ENCODE results near the gene COL21A1. TPM values are rescaled to one million over a fixed set of nuclear protein-coding genes. Genes with fewer than 3 reads are reported as not detected.

Gene COL21A1
- total and polyA plus RNA-seq, 4 donors = 1.6 to 105 (median 6.3) TPM

DNA sequence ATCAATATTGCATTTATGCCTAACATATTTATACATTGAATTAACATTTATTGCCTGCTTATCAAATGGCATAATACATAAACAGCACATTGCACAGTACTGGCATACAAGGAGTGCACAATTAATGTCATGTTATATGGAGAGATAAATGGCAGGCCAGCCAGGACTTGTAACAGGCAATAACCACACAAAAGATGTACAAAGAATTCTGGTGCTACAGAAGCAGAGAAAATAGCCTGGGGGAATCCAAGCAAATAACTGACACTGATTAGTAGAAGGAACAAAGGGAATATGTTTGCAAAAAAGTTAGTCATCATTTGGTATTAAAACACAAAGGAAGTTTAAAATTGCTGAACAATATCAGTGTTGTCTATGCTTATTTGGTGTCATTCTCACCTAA is 27.3 kb downstream of the COL21A1 start:
- H3K9ac ChIP-seq (ENCODE audit: insufficient read depth in 1 of 2, low read length in 2 of 2) = no peak overlapping the region
- H3K4me1 ChIP-seq (ENCODE audit: control insufficient read depth in 5 of 5, insufficient read depth in 5 of 5, low read length in 5 of 5) = no peaks in the 10 kb centered on the region
- H3K27ac ChIP-seq (ENCODE audit: low read depth in 1 of 2, low read length in 1 of 2) = no peak overlapping the region
- no peaks in the 10 kb centered on the region for H3K9me3 ChIP-seq (ENCODE audit: control insufficient read depth in 4 of 4, insufficient read depth in 3 of 4, low read length in 3 of 4)
- no peaks in the 10 kb centered on the region for H3K36me3 ChIP-seq (ENCODE audit: control insufficient read depth in 4 of 4, insufficient read depth in 4 of 4, low read length in 4 of 4)
- no peak overlapping the region for H3K4me3 ChIP-seq
- no peaks in the 10 kb centered on the region for H3K27me3 ChIP-seq (ENCODE audit: control insufficient read depth in 3 of 3, insufficient read depth in 3 of 3, low read length in 2 of 3)
- DNase-seq (no peak), ATAC-seq (ENCODE audit: insufficient read depth, low FRiP score) (no peak)
- TF ChIP-seq CTCF (IDR thresholded peaks at IDR 0.05; ENCODE audit: control extremely low read depth, extremely low read depth) = no peak

DNA sequence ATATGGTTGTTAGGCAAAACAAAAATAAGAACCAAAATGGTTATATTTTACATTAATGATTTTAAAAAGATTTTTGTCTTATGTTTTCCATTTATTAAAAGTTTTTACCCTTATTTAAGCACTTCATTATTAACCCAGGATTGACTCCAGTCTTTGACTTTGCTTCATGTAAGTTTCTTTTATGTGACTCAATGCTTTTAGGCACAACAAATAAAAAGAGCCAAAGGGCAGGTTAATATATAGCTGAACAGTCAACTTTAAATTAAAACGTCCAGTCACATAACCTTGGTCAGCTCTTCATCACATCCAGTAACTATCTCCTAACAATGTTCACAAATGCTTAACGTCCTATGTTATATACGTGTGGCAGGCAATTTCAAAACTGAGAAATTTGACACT is 32.7 kb downstream of the COL21A1 start:
- Histone ChIP-seq H3K4me1 (ENCODE audit: control insufficient read depth in 5 of 5, insufficient read depth in 5 of 5, low read length in 5 of 5) (no peaks in the 10 kb centered on the region), H3K27me3 (ENCODE audit: control insufficient read depth in 3 of 3, insufficient read depth in 3 of 3, low read length in 2 of 3) (no peaks in the 10 kb centered on the region), H3K27ac (ENCODE audit: low read depth in 1 of 2, low read length in 1 of 2) (no peak overlapping the region), H3K36me3 (ENCODE audit: control insufficient read depth in 4 of 4, insufficient read depth in 4 of 4, low read length in 4 of 4) (no peaks in the 10 kb centered on the region), H3K9me3 (ENCODE audit: control insufficient read depth in 4 of 4, insufficient read depth in 3 of 4, low read length in 3 of 4) (no peaks in the 10 kb centered on the region), H3K9ac (ENCODE audit: insufficient read depth in 1 of 2, low read length in 2 of 2) (no peak overlapping the region), H3K4me3 (no peak overlapping the region)
- TF ChIP-seq CTCF (IDR thresholded peaks at IDR 0.05; ENCODE audit: control extremely low read depth, extremely low read depth) = no peak
- no peak for DNase-seq
- 79 to 80% methylated on average over 3 of the region's 3 CpGs for WGBS, 2 donors
- ATAC-seq (ENCODE audit: insufficient read depth, low FRiP score) = no peak

DNA sequence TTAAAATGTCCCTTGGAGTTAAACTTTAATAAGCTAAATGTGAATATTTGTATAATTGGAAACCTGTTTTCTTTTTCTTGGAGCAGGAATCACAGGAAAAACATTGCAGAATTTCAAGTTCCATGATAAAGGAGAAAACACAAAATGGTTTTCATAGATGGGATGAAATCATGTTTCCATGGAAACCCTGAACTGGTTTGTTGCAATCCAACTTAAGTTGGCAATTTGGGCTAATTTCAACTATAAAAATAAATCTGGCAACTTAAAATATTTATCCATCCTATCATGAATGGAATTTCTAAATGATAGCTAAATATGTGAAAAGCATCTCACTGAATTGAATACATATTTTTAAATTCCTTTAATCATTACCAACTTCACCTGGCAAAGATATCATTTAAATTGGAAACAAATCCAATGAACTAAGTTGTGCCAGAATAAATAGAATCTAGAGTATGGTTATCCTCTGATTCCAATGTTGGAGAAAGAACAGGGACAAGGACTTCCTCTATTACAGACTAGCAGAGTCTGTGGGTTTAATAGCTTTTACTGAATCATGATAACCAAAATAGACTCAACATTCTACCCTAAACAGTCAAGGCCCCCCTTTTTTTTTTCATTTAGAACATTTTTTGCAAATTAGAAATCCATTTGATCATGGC is 33.2 kb downstream of the COL21A1 start:
- Histone ChIP-seq H3K4me3 (no peak overlapping the region), H3K36me3 (ENCODE audit: control insufficient read depth in 4 of 4, insufficient read depth in 4 of 4, low read length in 4 of 4) (no peaks in the 10 kb centered on the region), H3K9me3 (ENCODE audit: control insufficient read depth in 4 of 4, insufficient read depth in 3 of 4, low read length in 3 of 4) (no peaks in the 10 kb centered on the region), H3K4me1 (ENCODE audit: control insufficient read depth in 5 of 5, insufficient read depth in 5 of 5, low read length in 5 of 5) (no peaks in the 10 kb centered on the region), H3K27ac (ENCODE audit: low read depth in 1 of 2, low read length in 1 of 2) (no peak overlapping the region), H3K27me3 (ENCODE audit: control insufficient read depth in 3 of 3, insufficient read depth in 3 of 3, low read length in 2 of 3) (no peaks in the 10 kb centered on the region), H3K9ac (ENCODE audit: insufficient read depth in 1 of 2, low read length in 2 of 2) (no peak overlapping the region)
- no peak for ATAC-seq (ENCODE audit: insufficient read depth, low FRiP score)
- no peak for DNase-seq
- no peak for TF ChIP-seq CTCF (IDR thresholded peaks at IDR 0.05; ENCODE audit: control extremely low read depth, extremely low read depth)

DNA sequence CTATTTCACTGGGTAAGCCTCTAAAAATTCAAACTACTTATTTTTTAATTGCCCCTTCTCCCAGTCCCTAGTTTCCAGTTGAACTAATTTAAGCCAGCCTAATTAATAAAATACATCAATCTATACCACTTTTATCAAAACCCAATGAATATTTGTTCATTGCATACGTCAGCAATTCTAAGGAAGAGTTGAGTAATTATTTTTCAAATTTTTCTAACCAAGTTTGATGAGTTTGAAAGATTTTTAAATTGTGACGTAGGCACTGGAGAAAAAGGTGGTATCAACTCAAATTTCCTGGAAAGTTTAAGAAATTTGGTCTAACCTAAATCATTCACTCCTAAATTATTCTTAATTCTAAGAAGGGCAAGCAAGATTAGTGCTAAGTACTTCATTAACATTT is 35.7 kb downstream of the COL21A1 start:
- no peaks in the 10 kb centered on the region for H3K36me3 ChIP-seq (ENCODE audit: control insufficient read depth in 4 of 4, insufficient read depth in 4 of 4, low read length in 4 of 4)
- no peak overlapping the region for H3K27ac ChIP-seq (ENCODE audit: low read depth in 1 of 2, low read length in 1 of 2)
- ATAC-seq (ENCODE audit: insufficient read depth, low FRiP score) (no peak), DNase-seq (no peak)
- no peaks in the 10 kb centered on the region for H3K27me3 ChIP-seq (ENCODE audit: control insufficient read depth in 3 of 3, insufficient read depth in 3 of 3, low read length in 2 of 3)
- no peak overlapping the region for H3K4me3 ChIP-seq
- WGBS, 2 donors = 47 to 56% methylated on average over 2 of the region's 2 CpGs
- no peak for TF ChIP-seq CTCF (IDR thresholded peaks at IDR 0.05; ENCODE audit: control extremely low read depth, extremely low read depth)
- H3K9ac ChIP-seq (ENCODE audit: insufficient read depth in 1 of 2, low read length in 2 of 2) = no peak overlapping the region
- no peaks in the 10 kb centered on the region for H3K4me1 ChIP-seq (ENCODE audit: control insufficient read depth in 5 of 5, insufficient read depth in 5 of 5, low read length in 5 of 5)
- H3K9me3 ChIP-seq (ENCODE audit: control insufficient read depth in 4 of 4, insufficient read depth in 3 of 4, low read length in 3 of 4) = no peaks in the 10 kb centered on the region

Measured in lung (tissue), 12 donors.